Superior temporal gyrus (tissue), 1 donor: ENCODE data around the gene TRAPPC12.
A peak's percentile ranks its signal among the peaks of the same experiment; 100 is the strongest.
"Not testable (repeated sequence)": the region's sequence is repeated elsewhere in the genome, so short reads cannot be mapped to it uniquely, and the experiment has no call there.

ENCODE experiments used
- DNase-seq: peaks from one replicate; pipeline ENCODE4 v3.0.0-alpha.2; 2016; ENCODE audit errors: extremely low spot score

The TRAPPC12 gene

DNA sequence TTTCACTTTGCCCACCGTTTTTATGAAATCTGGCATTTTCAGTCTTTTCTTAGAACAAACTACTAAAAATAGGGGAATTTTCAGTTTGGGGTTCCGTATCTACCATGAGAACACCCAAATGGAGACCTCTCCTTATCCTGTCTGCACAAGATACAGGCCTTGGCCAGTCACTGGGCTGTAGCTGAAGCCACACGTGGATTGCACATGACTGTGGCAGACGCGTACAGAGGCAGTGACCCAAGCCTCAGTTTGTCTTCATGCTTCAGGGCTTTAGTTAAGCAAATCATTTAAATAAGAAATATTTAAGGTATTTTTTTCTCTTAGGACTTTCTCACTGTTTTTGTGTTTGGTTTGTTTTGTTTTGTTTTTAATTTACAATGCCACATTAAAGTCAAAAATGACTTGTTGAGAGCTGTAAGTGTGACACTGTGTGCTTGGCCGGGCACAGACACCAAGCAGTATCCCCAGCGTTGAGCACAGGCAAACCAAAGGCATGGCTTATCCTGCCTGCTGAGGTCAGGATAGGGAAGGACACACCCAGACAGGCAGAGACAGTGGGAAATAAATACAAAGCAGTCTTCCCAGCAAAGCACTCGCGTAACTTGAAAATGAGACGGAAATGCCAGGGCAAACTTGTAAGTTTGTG is 53.3 kb downstream of the TRAPPC12 start:
- DNase-seq: no peak

DNA sequence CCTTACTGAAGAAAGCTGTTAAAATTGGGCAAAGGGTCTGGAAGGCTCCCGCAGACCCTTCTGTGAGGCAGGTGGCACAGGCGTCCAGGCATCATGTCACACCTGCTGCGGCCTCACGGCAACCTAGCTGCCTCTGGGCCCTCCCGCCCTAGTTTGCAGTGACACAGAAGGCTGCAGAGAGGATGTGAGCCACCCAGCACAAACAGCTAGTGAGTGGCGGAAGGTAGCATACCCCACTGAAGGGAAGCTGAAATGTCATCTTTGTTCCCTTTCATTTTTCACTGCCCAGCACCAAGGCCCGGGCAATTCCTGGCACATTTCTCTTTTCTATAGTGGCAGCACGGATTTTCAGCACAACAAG is 53.8 kb downstream of the TRAPPC12 start:
- DNase-seq: peak; percentile 37

DNA sequence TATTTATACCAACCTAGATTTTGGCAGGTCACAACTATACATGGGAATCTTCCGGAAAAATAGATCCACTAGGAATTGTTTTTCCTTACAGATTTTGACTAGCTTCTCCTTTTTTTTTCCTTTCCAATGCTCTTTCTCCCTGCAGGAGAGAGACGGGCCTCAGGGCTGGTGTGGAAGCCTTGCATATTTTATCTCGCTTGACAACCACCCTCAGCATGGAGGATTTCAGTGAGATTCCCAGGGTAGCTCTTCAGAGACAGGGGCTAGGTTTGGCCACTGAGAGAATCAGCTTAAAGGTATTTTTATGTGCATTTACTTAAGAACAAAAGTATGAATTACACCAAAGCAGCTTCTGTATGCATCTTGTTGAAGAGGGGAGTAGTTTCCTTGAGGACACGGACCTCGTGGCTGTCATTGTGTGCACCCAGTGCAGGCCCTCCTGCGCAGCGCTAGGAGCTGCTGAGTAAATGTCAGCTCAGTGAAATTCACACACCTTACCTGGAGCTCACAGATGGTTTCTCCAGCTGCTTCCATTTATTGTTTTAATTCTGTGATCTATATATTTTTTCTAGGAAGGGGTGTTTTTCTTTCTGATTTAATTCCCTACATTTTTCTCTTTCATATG is 54.4 kb downstream of the TRAPPC12 start:
- DNase-seq: no peak

DNA sequence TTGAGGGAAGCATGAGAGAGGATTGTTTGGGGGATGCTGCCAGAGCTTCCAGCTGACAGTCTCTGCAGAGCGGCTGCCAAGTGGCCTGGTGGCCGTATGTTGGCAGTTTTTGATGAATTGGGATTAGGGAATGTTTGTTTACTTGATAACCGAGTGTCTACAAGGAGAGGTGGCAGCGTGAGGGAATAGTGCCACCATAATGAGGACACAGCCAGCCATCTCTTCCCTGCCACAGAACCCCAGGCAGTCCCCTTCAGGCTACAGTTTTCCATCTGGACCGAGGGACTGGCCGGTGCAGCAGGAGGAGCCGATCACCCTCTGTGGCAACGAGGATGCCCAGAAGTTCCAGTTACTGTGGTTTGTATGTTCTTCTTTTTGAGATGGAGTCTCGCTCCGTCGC is 55.2 kb downstream of the TRAPPC12 start:
- DNase-seq: no peak

DNA sequence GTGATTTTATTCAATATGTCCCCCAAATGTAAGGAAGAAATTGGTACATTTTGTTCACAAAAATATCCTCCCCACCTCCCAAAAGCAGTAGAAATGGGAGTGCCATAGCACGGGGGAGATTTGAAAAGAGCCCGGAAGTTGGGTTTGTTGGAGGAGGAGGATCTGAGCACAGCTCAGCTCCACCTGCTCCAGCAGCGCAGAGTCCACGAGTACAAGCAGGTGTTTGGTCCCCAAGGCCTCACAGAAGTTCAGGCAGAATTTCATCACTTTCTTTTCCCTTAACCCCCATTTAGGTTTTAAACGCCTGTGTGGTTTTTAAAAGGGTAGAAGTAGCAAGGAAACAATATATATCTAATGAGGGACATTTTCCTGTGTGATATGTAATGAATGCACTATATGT is 56.0 kb downstream of the TRAPPC12 start:
- DNase-seq: no peak

DNA sequence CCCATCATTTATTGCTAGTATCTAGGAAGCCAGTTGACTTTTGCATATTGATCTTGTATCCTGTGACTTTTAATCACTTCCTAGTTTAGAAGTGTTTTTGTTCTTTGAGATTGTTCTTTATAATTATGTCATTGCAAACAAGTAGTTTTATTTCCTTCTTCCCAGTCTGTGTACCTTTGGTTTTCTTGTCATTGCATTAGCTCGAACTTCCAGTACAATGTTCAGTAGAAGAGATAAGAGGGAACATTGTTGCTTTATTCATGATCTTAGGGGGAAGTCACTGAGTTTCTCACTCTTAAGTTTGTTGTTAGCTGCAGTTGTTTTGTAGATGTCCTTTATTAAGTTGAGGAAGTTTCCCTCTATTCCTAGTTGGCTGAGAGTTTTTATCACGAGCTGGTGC is 61.0 kb downstream of the TRAPPC12 start:
- no peak for DNase-seq

DNA sequence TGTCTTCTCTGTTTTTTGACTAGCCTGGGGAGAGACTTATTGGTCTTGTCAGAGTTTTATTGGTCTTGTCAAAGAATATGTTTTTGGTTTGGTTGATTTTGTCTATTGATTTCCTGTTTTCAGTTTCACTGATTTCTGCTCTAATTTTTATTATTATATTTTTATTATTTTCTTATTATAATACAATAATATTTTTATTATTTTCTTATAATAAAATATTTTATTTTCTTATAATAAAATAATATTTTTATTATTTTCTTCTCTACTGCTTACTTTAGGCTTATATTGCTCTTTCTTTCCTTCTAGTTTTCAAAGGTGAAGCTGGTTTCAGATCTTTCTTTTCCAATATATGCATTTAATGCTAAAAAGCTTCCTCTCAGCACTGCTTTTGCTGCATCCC is 62.0 kb downstream of the TRAPPC12 start:
- DNase-seq: no peak

DNA sequence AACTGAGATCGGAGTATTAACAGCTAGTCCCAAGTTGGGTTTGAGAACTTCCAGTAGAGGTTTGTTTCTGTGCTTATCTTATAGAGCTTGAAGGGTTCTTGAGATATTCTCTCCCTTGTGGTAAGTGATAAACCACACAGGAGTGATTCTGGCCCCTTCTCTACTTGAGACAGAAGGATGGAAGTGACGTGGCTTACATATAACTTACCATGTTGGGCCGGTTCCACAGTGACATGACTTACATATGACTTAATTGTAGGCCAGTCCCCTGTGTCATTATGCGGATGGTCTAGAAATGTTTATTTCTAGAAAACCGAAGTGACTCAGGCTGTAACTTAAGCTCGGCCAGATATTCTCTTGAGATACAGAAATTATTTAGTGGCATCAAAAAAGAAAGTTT is 62.7 kb downstream of the TRAPPC12 start:
- DNase-seq: no peak

DNA sequence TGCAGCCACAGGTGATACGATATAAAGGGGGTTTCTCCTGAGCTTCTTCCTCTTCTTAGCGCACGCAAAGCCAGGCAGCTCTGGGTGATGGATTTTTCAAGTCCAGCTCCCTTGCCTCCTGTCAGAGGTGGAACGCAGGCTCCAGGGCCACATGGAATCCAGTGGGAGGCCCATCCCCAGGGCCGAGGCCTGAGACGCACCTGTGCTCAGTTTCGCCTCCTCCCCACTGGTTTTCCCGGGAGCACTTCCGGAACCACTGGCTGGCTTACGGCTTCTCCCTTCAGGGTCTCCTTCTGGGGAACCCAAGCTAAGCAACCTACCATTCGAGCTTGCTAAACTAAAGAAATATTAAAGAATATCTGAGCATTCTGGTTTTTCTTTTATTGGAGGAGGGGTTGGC is 63.6 kb downstream of the TRAPPC12 start:
- no peak for DNase-seq

DNA sequence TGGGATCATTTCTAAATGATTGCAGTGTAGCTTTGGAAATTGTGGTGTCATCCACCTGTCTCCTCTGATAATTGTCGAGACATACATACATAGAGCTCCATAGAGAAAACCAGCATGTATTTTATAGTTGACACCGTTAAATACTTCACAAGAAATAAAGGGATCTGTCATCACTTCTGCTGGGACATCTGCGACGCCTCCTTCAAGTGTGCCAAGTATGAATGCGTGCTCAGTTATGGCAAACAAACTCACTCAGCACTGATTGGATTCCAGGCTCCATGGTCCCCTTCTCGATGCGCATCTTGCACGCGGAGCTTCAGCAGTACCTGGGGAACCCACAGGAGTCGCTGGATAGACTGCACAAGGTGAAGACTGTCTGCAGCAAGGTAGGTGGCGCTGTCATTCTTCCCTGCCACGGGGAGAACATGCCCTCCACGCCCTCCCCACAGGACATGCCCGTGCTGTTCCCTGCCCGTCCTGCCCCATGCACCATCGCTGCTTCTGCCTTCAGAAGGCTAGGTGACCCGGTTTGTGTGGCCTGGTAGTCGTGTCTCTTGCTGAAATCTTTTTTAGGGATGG is 64.1 kb downstream of the TRAPPC12 start:
- no peak for DNase-seq

DNA sequence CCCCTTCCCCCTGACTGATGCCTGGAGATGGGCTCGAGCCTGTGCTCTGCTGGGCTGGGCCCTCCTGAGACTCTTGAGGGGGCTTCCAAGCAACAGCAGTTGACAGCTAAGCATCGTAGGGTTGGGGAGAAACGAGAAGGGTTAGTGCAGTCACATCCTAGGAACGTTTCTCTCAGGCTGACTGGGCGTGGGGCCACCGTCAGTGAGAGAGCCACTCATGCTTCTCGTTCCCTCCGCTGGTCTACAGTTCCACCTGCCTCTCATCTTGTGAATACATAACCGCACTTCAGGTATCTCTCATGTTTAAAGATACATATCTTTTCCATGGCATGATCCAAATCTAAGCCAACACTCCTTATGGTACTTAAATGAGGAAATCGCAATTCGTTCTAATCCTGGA is 66.4 kb downstream of the TRAPPC12 start:
- DNase-seq: no peak

DNA sequence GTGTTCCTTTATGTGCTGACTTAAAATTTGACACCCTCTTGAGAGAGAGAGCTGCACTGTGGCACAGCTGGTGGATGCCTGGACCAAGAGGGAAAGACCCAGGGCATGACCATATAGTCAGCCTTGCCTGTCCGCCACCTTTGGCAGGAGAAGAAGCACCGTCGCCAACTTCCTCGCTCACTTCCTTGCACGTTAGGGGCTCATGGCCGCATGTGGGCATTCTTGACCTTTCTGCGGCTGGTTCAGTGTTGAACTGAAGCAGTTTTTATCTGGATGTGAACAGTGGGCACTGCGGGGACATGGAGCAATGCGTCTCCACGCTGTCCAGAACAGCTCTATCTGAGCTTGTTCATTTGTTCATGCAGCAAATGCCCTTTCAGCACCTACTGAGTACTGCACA is 66.9 kb downstream of the TRAPPC12 start:
- DNase-seq: no peak

DNA sequence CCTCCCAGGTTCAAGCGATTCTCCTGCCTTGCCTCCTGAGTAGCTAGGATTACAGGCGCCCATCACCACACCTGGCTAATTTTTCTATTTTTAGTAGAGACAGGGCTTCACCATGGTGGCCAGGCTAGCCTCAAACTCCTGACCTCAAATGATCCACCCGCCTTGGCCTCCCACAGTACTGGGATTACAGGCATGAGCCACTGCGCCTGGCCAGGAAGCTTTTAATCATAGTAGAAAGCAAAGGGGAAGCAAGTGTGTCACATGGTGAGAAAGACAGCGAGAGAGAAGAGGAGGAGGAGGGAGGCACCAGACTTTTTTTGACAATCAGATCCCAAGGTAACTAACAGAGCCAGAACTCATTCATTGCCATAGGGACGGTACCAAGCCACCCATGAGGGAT is 67.7 kb downstream of the TRAPPC12 start:
- DNase-seq: not testable (repeated sequence)

DNA sequence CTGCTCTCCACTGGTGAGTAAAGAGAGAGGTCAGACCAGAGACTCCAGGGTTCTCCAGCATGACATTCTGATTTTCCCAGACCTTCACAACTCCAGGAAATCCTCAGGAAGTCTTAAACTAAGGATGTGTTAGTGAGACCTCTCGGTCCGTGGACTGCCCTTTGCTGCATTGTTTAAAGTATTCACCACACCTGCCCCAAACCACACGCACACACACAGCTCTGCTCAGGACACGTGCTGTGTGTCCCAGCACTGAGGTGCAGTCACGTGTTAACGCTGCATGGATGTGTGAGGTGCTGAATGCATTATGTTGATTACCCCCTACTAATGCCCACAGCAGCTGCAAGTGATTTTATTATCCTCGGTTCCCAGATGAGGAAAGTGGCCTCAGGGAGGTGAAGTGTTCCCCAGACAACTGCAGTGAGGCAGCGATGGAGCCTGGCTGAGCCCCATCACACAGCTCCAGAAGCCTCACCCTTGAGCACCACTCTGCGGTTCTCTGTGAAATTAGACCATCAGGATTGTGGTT is 68.4 kb downstream of the TRAPPC12 start:
- no peak for DNase-seq

DNA sequence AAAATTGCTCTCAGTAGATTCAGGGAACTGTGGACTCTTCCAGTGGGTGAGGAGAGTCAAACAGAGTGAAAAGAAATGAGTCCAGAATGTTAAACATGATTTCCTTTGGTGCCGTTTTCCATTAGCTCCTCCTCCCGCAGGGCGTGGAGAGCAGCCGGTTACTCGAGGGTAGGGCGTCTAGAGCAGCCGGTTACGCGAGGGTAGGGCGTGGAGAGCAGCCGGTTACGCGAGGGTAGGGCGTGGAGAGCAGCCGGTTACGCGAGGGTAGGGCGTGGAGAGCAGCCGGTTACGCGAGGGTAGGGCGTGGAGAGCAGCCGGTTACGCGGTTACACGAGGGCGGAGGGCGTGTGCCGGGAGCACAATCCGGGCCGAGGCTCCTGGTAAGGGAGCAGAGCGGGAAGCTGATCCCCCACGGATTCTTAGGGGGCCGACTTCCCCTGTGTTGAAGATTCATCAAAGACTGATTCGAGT is 69.0 kb downstream of the TRAPPC12 start:
- not testable (repeated sequence) for DNase-seq

DNA sequence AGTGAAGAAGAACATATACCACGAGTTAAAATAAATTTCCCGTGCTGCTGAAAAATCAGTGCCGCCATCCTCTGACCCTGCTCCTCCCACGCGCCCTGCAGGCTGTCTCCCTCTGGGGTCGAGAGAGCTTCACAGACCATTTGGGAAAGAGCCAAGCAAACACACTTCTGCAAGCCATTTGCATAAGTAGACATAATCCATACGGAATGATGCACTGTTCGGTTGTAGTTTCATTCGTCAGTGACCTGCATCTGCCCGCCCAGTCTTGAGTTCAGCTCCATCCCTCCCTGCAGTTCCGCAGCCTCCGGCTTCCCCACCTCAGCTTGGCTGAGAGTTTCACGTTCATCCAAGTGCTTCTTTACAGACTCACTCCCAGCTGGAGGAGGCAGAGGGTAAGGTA is 69.6 kb downstream of the TRAPPC12 start:
- DNase-seq: no peak

DNA sequence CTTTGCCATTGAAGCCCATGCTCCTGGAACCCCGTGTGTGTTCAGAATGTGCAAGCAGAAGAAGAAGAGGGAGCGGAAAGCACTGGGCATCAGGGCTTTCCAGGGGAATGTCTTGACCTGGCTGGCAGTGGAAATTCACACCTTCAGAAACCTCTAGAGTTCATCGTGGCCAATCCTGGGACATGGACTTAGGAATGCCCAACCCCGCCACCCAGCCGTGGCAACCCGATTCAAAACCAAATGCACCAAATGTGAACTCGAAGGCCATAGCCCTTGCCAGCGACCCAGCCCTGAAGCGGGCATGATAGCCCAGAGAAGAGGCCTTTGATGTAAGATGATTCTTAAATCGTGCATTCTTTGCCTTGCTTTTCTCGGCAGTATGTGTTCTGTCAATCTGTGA is 70.4 kb downstream of the TRAPPC12 start:
- no peak for DNase-seq

DNA sequence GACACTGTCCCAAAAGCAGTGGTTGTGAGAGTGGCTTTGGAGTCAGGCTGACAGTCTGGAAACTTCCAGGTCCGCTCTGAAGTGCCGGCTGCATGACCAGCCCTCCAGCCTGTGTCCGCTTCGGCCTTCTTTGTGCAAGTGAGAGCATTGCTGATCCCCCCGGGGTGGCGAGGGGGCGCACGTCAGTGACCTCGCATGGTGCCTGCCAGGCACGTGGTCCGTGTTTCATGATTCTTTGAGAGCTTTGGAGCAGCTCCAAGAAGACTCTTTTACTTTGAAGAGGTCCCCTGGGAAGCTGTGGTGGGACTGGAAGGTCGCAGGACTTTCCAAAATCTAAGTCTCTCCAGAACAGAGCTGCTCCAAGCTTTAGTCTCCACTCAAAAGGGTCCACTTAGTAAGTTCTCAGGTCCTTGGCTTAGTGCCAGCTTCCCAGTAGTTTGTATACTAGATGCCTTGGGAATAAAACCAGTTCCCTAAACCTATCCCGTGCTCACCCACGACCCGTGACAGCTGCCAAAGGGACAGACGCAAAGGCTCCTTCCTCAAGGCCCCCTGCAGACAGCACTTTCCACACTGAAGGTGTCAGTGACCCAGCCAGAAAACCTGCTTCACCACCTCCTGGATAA is 71.0 kb downstream of the TRAPPC12 start:
- no peak for DNase-seq

DNA sequence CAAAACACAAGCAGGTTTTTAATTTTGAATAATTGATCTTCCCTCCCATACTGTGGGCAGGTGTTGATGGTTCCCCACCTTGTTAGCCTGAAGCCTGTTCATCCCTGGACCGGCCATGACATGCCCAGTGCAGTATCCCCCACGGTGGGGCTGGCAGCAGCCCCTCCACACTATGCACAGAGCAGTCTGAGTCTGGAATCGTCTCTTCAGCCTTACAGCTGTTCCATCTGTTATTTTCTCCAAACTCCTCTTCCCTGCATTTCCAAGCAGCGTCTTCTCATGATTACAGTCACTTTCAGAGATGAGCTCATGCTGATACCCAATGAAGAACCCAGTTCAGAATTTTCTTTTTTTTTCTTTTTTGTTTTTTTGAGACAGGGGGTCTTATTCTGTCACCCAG is 71.7 kb downstream of the TRAPPC12 start:
- no peak for DNase-seq

DNA sequence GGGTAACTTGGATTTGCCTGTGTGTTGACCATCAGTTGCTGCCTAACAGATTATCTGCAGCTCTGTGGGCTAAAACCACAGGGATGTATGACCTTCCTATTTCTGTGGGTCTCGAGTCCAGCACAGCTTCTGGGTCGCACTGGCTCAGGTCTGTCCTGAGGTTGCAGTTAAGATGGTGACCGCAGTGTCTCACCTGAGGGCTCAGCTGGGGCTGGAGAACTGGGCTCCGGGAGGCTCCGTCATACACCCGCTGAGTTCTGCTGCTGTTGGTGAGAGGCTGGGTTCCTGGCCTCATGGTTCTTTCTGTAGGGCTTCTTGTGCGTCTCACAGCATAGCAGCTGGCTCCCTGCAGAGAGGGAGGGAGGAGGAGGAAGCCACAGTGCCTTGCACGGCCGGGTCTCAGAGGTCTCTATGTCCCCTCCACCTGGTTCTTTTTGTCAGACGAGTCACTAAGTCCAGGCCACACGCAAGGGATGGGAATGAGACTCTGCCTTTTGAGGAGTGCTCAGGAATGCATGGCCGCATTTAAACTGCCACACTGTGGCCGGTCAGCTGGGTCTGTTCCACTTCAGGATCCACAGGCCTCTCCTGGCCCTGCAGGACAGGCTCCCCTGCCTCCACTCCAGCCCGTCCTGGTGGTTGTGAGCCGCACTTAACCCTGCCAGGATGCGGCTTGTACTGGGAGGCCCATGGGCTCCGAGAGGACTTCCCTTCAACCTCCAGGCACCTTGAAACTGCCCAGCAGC is 72.6 kb downstream of the TRAPPC12 start:
- no peak for DNase-seq

DNA sequence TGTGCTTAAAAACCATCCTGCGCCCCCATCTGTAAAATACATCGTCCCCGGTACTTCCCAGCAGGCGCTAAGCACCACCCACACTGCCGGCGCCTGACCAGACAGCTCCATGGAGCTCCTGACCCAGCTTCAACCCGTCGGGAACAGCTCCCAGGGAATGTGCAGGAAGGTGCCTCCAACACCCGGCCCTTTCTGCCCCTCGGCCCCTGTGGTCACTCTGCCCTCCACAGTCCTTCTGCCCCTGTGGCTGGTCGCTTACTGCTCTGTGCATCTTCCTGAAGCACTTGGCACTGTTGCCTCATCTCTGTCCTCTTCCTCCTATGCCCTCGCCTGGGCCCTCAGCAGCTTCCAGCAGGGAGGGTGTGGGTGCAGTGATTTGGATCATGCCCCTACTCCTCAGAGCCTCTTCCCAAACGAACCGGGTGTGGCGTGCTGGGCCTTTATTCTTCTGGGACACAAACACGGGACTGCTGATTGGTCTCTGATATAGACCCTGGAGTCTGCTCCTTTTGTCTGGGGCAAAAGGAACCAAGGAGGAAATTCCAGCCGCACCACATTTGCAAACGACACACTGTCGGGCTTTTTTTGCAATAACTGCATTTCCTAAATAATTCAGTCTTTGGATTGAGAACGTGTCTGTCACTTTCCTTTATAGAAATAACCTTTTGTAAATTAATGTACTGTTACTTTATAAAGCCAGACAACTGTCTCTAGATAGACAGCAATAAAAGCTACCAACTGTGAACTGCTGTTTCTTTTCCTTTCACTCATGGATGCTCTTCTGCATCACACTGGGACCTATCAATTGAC is 73.9 kb downstream of the TRAPPC12 start:
- DNase-seq: no peak
